Measurements from ENCODE around the gene DAGLA.

Gene DAGLA

GRCh38 chr11:61637277-61637676, 42.9 kb upstream of the DAGLA start:
- Histone ChIP-seq H3K4me1 (ENCODE audit: control insufficient read depth in 1 of 2, insufficient read depth in 1 of 2, low read depth in 1 of 2, low read length in 1 of 2) (no peaks in the 10 kb centered on the region), H3K9me3 (no peaks in the 10 kb centered on the region), H3K27me3 (peaks cover 13% of the 10 kb centered on the region), H3K36me3 (no peaks in the 10 kb centered on the region), H3K27ac (no peak overlapping the region), H3K4me3 (ENCODE audit: low read depth in 1 of 2, low read length in 1 of 2) (no peak overlapping the region)
- no peak for TF ChIP-seq CTCF (IDR thresholded peaks at IDR 0.05)

- Histone ChIP-seq H3K27me3 (peaks cover 12% of the 10 kb centered on the region), H3K9me3 (no peaks in the 10 kb centered on the region), H3K4me1 (ENCODE audit: control insufficient read depth in 1 of 2, insufficient read depth in 1 of 2, low read depth in 1 of 2, low read length in 1 of 2) (no peaks in the 10 kb centered on the region), H3K27ac (no peak overlapping the region), H3K4me3 (ENCODE audit: low read depth in 1 of 2, low read length in 1 of 2) (no peak overlapping the region), H3K36me3 (no peaks in the 10 kb centered on the region)
- TF ChIP-seq CTCF (IDR thresholded peaks at IDR 0.05) = no peak
Measured at GRCh38 chr11:61639816-61640443, 40.3 kb upstream of the DAGLA start.

- H3K36me3 ChIP-seq = no peaks in the 10 kb centered on the region
Measured at GRCh38 chr11:61642162-61642561, 38.0 kb upstream of the DAGLA start.

GRCh38 chr11:61645179-61645868, 34.9 kb upstream of the DAGLA start:
- Histone ChIP-seq H3K36me3 (no peaks in the 10 kb centered on the region), H3K27me3 (peaks cover 7% of the 10 kb centered on the region), H3K4me3 (ENCODE audit: low read depth in 1 of 2, low read length in 1 of 2) (no peak overlapping the region), H3K27ac (no peak overlapping the region), H3K4me1 (ENCODE audit: control insufficient read depth in 1 of 2, insufficient read depth in 1 of 2, low read depth in 1 of 2, low read length in 1 of 2) (no peaks in the 10 kb centered on the region), H3K9me3 (no peaks in the 10 kb centered on the region)
- TF ChIP-seq CTCF (IDR thresholded peaks at IDR 0.05) = no peak

More at GRCh38 chr11:61642162-61642561, 38.0 kb upstream of the DAGLA start:
- no peak for TF ChIP-seq CTCF (IDR thresholded peaks at IDR 0.05)
- Histone ChIP-seq H3K27ac (no peak overlapping the region), H3K4me3 (ENCODE audit: low read depth in 1 of 2, low read length in 1 of 2) (no peak overlapping the region), H3K9me3 (no peaks in the 10 kb centered on the region), H3K27me3 (peaks cover 7% of the 10 kb centered on the region), H3K4me1 (ENCODE audit: control insufficient read depth in 1 of 2, insufficient read depth in 1 of 2, low read depth in 1 of 2, low read length in 1 of 2) (no peaks in the 10 kb centered on the region)

GRCh38 chr11:61647529-61647928, 32.7 kb upstream of the DAGLA start:
- TF ChIP-seq CTCF (IDR thresholded peaks at IDR 0.05) = no peak
- H3K9me3 ChIP-seq = no peaks in the 10 kb centered on the region
- H3K27me3 ChIP-seq = peaks cover 2% of the 10 kb centered on the region
- no peaks in the 10 kb centered on the region for H3K36me3 ChIP-seq
- no peak overlapping the region for H3K4me3 ChIP-seq (ENCODE audit: low read depth in 1 of 2, low read length in 1 of 2)
- H3K27ac ChIP-seq = no peak overlapping the region
- no peaks in the 10 kb centered on the region for H3K4me1 ChIP-seq (ENCODE audit: control insufficient read depth in 1 of 2, insufficient read depth in 1 of 2, low read depth in 1 of 2, low read length in 1 of 2)

All from neutrophil (primary cell).